OCI-LY1 (cell line): Measurements from ENCODE around the gene LHX6.

ENCODE experiments used
- CTCF ChIP-seq: fragments of 200-600 bp; sonication (generic), shearing (Covaris generic); IDR thresholded peaks from 2 replicates; pipeline ENCODE4 v1.5.1; 2017; ENCODE audit warnings: mild to moderate bottlenecking, antibody characterized with exemption, low read length, moderate library complexity, mixed read lengths
- EZH2 ChIP-seq: fragments of 200-600 bp; sonication (generic), shearing (Covaris generic); IDR thresholded peaks from 2 replicates; pipeline ENCODE4 v1.8.0; 2017; ENCODE audit warnings: borderline replicate concordance, mixed run types, mild to moderate bottlenecking, antibody characterized with exemption, low read length, moderate library complexity, mixed read lengths

- TF ChIP-seq EZH2 (no peak), CTCF (no peak)
These were observed 40.4 kb downstream of the LHX6 start for GRCh38 chr9:122188369-122188768.
